Stimulated activated CD8-positive, alpha-beta memory T cell treated with anti-CD3 and anti-CD28 coated beads, Interleukin-12 subunit alpha, Interleukin-12 subunit beta, amount 100 ng/mL, for 4 hours (primary cell): ENCODE results near the gene KCNN3.
A peak's percentile ranks its signal among the peaks of the same experiment; 100 is the strongest.

Experiments
- DNase-seq: peaks from one replicate; pipeline ENCODE4 v3.0.0-alpha.2; 2020; ENCODE audit warnings: low read depth

KCNN3 gene

GRCh38 chr1:154791292-154792166 lies 78.6 kb downstream of the KCNN3 start:
- DNase-seq, result peak; percentile 66

- DNase-seq, result no peak
Observed at GRCh38 chr1:154788886-154789285, 81.2 kb downstream of the KCNN3 start.

DNA sequence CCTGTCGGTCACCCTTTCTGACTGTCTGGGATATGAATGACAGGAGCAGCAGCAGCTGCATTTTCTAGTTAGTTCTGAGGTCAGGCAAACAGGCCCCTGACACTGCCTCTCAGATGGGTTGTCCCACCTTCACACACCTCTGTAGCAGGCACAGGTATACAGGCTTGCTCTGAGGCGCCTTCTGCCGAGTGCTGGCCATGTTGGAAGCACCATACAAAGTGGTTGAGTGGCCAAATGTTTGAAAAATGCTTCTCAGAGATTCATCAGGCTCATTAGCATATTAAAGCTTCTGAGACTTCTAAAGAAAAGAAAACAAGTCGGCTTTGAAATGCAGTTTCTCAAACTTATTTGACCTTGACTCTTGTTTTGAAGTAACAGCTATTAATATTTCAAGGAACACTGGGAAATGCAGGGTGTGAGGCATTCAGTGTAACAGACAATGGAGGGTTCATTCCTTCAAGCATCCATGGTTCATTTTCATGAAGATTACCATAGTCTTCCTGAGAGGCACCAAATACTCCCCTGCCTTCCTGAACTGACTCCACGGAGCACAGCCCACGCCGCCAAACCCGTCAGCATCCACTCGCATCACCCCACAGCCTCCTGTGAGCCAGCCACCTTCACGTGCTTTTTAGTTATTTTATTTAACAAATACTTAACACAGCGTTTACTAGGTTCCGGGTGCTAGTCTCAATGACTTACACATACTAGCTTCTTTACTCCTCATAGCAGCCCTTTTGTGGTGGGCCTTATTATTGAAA lies 81.8 kb downstream of the KCNN3 start:
- DNase-seq, result no peak

DNA sequence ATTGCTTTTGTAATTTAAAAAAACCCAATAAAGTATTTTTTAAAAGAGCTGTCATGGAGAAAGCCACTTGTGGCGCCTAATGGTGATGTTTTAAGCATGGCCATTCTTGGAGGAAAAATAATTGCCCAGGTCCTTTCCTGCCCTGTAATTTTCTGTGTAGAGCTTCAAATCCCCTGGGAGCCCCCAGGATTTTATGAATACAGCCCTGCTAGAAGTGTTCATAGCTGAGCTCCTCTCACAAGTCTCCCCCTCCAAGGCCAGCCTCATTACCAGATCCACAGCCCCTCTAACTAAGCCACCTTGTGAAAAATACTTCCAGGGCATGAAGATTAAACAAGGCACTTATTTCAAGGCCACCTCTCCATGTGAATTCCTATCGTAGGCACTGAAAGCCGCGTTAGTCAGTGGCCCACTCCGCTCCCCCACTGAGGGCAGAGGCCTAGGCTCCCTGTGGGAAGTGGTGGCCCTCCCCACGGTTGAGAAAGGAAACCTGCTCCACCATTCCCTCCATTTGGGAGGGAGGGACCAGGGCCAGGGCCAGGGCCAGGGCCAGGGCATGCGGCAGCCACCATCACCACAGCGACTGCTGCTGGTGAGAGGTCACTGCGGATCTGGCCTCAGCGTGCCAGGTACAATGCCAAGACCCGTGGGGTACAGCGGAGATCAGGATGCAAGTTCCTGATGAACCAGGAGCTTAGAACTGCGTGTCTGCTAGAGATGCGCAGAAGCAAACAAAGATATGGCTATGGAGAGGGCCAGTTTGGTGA lies 83.1 kb downstream of the KCNN3 start:
- DNase-seq, result no peak

- DNase-seq, result no peak
Observed at GRCh38 chr1:154784924-154785531, 85.1 kb downstream of the KCNN3 start.

DNA sequence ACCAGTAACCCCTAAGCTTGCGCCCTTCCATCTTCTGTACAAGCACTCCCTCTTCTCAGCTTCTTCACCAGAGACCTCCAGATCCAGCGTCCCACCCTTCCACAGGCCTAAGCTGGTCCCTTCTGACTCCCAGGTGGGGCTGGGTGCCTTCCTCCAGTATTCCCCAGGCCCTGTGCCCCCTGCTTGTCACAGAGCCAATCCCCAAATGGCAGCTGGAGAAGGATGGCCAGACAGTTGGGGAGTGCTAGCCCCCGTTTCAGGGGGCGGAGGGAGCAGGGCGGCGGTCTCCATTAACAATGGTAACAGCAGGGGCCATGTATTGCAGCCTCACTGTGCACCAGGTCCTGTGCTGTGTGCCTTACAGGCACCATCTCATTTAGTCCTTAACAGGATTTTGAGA lies 85.7 kb downstream of the KCNN3 start:
- DNase-seq, result no peak

DNA sequence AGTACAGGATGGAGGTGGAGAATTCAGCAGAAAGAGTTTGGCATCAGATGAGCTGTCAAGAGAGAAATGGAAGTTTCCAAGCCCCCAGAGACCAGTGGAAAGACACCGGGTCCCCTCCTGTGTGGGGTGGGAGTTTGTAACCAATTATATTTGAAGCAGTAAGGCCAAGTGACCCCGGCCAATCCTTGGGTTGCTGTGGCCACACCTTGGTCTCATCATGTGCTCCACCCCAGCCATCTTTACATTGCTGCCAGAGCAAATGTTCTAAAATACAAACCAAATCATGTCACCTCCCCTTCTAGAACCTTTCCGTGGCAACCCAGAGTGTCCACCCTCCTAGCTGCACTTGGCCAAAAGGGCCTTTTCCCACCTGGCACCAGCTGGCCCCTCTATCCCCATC lies 86.1 kb downstream of the KCNN3 start:
- no peak for DNase-seq

GRCh38 chr1:154780541-154780940 lies 89.5 kb downstream of the KCNN3 start:
- DNase-seq, result no peak

GRCh38 chr1:154779551-154780189 lies 90.4 kb downstream of the KCNN3 start:
- no peak for DNase-seq

DNA sequence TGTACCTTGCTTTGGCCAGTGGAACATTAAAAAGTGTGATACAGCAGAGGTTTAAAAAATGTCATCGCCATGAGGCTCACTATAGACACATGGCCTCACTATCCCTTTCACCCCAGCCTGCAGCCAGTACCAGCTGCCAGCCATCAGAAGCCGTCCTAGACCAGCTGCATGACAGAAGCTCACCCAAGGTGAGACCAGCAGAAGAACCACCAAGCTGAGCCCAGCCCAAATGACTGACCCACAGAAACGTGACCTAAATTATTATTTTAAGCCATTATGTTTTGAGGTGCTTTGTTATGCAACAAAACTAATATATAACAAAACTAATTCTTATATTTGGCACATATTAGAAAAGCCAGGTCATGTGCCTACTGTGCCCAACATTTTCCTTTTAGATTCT lies 91.1 kb downstream of the KCNN3 start:
- DNase-seq, result no peak

DNA sequence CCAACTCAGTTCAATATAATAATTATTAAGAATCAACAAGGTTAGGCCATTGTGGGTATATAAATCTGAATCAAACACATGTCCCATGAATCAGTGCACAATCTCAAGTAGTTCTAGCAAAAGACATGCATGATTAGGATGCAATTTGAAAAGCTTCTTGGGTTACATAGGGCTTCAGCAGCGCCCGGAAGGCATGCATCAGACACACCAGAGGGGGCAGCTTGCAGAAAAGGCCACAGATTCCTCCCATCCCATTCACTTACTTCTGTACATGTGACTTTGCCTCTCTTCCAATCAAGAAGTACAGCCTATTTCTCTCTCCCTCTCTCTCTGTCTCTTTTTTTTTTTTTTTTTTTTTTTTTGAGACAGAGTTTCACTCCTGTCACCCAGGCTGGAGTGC lies 91.8 kb downstream of the KCNN3 start:
- no peak for DNase-seq

- no peak for DNase-seq
Observed at GRCh38 chr1:154777781-154778180, 92.3 kb downstream of the KCNN3 start.

DNA sequence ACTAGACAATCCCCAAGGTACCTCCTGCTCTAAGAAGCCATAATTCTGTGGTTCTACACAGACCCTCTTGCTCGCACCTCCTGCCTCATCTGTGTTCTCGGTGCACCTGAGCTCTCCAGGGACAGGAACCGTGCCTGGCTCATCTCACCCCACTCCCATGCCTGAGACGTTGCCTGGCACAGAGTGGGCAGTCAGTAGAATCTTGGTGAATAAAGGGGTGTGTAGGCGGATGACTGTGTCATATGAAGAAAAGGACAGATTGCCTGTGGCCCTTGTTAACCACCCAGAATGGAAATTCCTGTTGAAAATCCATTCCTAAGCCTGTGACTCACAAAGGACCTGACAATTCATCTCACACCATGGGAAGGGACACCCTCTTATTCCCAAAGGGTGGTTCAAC lies 92.9 kb downstream of the KCNN3 start:
- DNase-seq, result no peak

- no peak for DNase-seq
Observed at GRCh38 chr1:154775621-154776605, 94.2 kb downstream of the KCNN3 start.

DNA sequence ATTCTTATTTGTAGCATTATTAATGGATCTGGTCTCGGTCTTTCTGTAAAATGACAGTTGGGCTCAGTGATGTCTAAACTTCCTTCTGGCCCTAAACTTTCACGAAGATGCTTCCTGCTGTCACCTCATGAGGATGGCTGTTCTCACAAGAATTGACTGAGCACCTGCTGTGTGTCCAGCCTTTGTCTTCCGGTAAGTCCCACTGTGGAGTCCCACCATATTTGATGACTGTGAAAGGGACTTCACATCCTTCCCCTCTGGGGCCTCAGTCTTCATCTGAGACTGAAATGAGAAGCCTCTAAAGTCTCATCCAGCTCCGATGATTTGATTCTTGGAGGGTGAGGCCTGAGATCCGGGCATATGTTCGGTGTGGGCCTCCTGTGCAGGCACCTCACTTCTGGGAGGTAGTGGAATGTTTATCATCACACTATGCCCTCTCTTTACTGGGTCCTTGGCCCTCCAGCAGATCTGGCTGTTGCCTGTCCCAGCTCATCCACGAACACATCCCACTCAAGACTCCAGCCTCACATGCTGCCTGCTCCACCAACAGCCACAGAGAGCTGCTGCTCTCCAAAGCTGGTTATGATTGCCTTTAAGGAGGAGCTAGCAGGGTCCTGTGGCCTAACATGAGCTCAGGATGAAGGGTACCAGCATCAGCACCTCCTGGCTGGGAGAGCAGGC lies 95.8 kb downstream of the KCNN3 start:
- DNase-seq, result no peak

DNA sequence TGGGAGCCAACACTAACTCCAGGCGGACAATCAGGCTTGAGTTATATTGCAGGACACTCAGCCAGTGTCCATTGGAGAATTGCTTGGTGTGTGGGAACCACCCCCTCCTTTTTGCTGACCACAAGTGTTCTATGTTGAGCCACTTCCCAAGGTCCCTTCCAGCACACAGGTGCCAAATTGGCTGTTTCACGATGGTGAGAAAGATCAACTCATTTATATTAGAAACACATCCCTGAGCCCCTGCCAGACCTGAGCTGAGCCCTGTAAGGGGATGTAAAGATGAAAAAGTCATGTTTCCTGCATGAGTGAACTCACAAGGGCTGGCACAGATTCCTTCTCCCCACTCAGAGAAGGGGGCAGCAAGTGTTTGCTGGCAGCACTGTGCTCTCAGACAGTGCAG lies 96.5 kb downstream of the KCNN3 start:
- DNase-seq, result no peak

GRCh38 chr1:154772606-154773506 lies 97.2 kb downstream of the KCNN3 start:
- DNase-seq, result no peak

DNA sequence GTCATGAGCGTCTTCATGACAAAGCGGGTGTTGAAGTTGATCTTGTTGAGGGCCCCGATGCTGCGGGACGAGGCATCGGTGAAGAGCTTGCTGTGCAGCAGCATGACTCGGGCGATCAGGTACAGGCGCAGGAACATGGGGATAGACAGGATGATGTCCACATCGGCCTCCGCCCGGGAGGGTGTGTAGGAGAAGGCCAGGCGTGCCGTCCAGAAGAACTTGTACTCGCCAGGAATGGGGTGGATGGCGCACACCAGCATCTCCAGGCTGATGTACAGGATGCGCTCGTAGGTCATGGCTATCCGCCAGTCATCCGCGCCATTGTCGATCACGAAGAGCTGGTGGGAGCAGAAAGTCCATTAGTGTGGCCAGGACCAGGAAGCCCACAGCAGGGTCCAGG lies 98.0 kb downstream of the KCNN3 start:
- DNase-seq, result no peak
